ENCODE measurements around the gene SELENON.

DNA sequence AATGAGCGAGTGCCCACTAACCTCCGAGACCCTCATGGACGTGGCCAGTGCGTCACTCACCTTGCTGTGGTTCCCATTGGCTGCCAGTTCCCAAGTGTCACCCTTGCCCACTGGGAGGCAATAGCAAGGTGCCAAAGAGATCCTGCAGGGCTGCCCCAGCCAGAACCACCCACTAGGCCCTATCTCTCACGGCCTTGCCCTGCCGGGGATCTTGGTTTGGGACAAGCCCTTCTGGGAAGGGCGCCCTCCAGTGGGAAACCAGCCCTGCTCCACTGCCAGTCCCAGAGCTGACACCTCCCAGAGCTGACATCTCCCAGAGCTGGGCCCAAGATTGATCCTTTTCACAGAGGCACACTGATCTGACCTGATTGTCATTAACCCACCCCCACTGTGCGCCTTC is 2.1 kb upstream of the SELENON start:
- TF ChIP-seq EZH2phosphoT487 (IDR thresholded peaks at IDR 0.05; ENCODE audit: insufficient read depth, low read depth) (no peak), EZH2 (IDR thresholded peaks at IDR 0.05; ENCODE audit: insufficient read depth, poor library complexity, severe bottlenecking) (no peak)

Measured in GM23248 (cell line).